Measurements from ENCODE around the gene LHFPL2. TPM values are rescaled to one million over a fixed set of nuclear protein-coding genes. Genes with fewer than 3 reads are reported as not detected.

The LHFPL2 gene
- total RNA-seq, 1 donor from 2014 or later, result 42.1 TPM

GRCh38 chr5:78597974-78598371 is 50.6 kb downstream of the LHFPL2 start:
- Mint-ChIP-seq H3K27me3 (ENCODE audit: low read depth) (no peaks in the 10 kb centered on the region), H3K36me3 (peaks cover 2% of the 10 kb centered on the region), H3K27ac (peak overlapping the region; percentile 91), H3K9me3 (no peaks in the 10 kb centered on the region), H3K4me3 (no peak overlapping the region), H3K4me1 (peaks cover 81% of the 10 kb centered on the region)
- TF ChIP-seq, protein P1, sequence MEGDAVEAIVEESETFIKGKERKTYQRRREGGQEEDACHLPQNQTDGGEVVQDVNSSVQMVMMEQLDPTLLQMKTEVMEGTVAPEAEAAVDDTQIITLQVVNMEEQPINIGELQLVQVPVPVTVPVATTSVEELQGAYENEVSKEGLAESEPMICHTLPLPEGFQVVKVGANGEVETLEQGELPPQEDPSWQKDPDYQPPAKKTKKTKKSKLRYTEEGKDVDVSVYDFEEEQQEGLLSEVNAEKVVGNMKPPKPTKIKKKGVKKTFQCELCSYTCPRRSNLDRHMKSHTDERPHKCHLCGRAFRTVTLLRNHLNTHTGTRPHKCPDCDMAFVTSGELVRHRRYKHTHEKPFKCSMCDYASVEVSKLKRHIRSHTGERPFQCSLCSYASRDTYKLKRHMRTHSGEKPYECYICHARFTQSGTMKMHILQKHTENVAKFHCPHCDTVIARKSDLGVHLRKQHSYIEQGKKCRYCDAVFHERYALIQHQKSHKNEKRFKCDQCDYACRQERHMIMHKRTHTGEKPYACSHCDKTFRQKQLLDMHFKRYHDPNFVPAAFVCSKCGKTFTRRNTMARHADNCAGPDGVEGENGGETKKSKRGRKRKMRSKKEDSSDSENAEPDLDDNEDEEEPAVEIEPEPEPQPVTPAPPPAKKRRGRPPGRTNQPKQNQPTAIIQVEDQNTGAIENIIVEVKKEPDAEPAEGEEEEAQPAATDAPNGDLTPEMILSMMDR (IDR thresholded peaks at IDR 0.05; ENCODE audit: unreplicated experiment), result no peak
- DNase-seq (ENCODE audit: low spot score in 2 of 2, unreplicated experiment in 2 of 2), result no peak

DNA sequence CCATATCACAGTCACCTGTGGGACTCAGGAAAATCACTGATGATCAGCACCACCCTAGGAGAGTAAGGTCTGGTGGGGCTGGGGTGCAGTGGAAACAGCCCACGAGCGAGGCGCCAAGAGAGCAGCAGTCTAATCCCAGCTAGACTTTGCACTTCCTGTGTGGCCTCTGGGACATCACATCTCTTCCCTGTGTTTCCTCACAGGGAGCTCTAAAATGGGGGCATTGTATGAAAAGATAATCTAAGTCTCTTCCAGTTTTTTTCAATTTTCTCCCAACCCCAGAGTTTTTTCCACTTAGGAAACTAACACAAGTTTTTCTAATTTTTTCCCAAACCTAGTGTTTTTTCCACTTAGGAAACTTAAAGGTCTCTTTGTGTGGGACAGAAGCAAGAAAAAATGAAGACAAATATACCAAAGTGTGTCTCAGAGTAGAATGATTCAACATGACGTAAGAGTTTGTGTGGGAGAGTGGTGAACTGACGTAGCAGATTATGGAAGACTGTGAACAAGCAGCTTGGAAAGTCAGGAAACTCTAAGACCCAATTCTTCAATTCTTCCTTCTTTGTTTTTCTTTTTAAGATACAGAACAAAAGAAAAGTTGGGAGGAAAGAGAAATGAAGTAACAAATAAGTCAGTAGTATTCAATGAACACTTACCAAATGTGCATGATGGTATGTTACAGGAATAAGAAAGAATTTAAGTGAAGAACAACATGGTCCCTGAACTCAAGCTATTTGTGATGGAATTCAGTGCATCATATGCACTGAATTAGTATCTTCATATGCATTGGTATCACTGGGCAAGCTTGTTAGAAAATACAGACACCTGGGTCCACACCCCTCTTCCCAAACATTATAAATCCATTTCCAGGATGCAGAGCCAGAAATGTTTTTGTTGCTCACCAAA is 51.3 kb downstream of the LHFPL2 start:
- peaks cover 84% of the 10 kb centered on the region for H3K4me1 Mint-ChIP-seq
- H3K36me3 Mint-ChIP-seq, result no peaks in the 10 kb centered on the region
- H3K4me3 Mint-ChIP-seq, result no peak overlapping the region
- TF ChIP-seq, protein P1 (IDR thresholded peaks at IDR 0.05; ENCODE audit: unreplicated experiment), result no peak
- no peaks in the 10 kb centered on the region for H3K27me3 Mint-ChIP-seq (ENCODE audit: low read depth)
- no peak for DNase-seq (ENCODE audit: low spot score in 2 of 2, unreplicated experiment in 2 of 2)
- H3K9me3 Mint-ChIP-seq, result no peaks in the 10 kb centered on the region
- peak overlapping the region; percentile 91 for H3K27ac Mint-ChIP-seq

GRCh38 chr5:78595458-78595921 is 53.1 kb downstream of the LHFPL2 start:
- Mint-ChIP-seq H3K4me3 (no peak overlapping the region), H3K9me3 (no peaks in the 10 kb centered on the region), H3K4me1 (peaks cover 82% of the 10 kb centered on the region), H3K27me3 (ENCODE audit: low read depth) (no peaks in the 10 kb centered on the region), H3K36me3 (no peaks in the 10 kb centered on the region), H3K27ac (peak overlapping the region; percentile 93)
- TF ChIP-seq, protein P1 (IDR thresholded peaks at IDR 0.05; ENCODE audit: unreplicated experiment), result no peak
- DNase-seq (ENCODE audit: low spot score in 2 of 2, unreplicated experiment in 2 of 2), result no peak

GRCh38 chr5:78594610-78595457 is 53.7 kb downstream of the LHFPL2 start:
- Mint-ChIP-seq H3K4me3 (no peak overlapping the region), H3K27me3 (ENCODE audit: low read depth) (no peaks in the 10 kb centered on the region), H3K27ac (peak overlapping the region; percentile 93), H3K36me3 (peaks cover 3% of the 10 kb centered on the region), H3K9me3 (no peaks in the 10 kb centered on the region), H3K4me1 (peaks cover 78% of the 10 kb centered on the region)
- TF ChIP-seq, protein P1 (IDR thresholded peaks at IDR 0.05; ENCODE audit: unreplicated experiment), result no peak
- DNase-seq (ENCODE audit: low spot score in 2 of 2, unreplicated experiment in 2 of 2), result no peak

DNA sequence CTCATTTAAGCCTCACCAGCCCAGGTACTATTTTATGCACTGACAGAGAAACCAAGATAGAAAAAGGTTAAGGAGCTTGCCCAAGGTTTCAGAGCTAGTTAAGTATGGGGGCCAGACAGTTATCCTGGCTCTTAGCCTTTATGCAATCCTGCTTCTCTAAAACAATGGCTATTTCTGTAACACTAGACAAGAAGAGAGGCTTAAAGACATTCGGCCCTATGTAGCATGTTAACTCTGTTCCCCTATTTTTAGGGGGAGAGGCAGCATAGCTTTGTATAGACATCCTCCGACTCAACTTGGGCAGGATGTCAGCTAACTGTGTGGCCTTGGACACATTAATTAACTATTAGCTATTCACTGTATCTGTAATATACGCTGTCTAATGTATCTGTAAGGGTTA is 54.6 kb downstream of the LHFPL2 start:
- Mint-ChIP-seq H3K27me3 (ENCODE audit: low read depth) (no peaks in the 10 kb centered on the region), H3K9me3 (no peaks in the 10 kb centered on the region), H3K4me1 (peaks cover 74% of the 10 kb centered on the region), H3K36me3 (peaks cover 3% of the 10 kb centered on the region), H3K27ac (peak overlapping the region; percentile 93), H3K4me3 (no peak overlapping the region)
- DNase-seq (ENCODE audit: low spot score in 2 of 2, unreplicated experiment in 2 of 2), result no peak
- TF ChIP-seq, protein P1 (IDR thresholded peaks at IDR 0.05; ENCODE audit: unreplicated experiment), result no peak

Measured in mesothelial cell of epicardium (in vitro differentiated cells).